Measurements from ENCODE around the gene TSKS. TPM values are rescaled to one million over a fixed set of nuclear protein-coding genes. Genes with fewer than 3 reads are reported as not detected.

The TSKS gene
- total RNA-seq, 1 donor from 2014 or later: not detected

DNA sequence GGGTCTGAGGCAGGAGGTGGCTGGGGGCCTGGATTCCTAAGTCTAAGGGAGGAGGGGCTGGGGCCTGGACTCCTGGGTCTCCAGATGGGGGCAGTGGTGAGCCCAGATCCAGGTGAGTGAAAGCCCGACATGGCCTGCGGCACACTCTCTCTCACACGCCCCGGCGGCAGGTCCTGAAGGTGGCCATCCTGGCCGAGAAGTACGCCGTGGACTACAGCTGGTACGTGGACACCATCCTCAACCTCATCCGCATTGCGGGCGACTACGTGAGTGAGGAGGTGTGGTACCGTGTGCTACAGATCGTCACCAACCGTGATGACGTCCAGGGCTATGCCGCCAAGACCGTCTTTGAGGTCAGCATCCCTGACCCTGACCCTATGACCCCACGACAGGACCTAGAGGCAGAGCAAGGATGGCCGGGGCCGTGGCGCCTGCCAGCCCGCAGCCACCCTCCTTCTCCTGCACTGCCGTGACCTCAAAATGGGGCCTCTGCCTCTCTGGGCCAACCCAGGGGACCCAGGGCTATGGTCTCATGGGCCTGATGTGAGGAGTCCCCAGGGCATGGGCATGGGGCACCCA lies 36.8 kb upstream of the TSKS start:
- Mint-ChIP-seq H3K9me3 (no peaks in the 10 kb centered on the region), H3K4me3 (no peak overlapping the region), H3K27ac (no peak overlapping the region), H3K27me3 (ENCODE audit: insufficient read depth, low read depth) (peaks cover 8% of the 10 kb centered on the region), H3K36me3 (peaks cover 17% of the 10 kb centered on the region), H3K4me1 (peaks cover 8% of the 10 kb centered on the region)
- no peak for TF ChIP-seq EZH2 (IDR thresholded peaks at IDR 0.05)
- peak; percentile 48 for TF ChIP-seq CTCF (IDR thresholded peaks at IDR 0.05)
- Histone ChIP-seq H3K36me3 (no peaks in the 10 kb centered on the region), H4K20me1 (ENCODE audit: low read depth) (no peaks in the 10 kb centered on the region), H3K9me3 (ENCODE audit: low read depth) (no peaks in the 10 kb centered on the region), H3K79me2 (ENCODE audit: low read depth) (no peaks in the 10 kb centered on the region), H3K9ac (no peak overlapping the region), H3K27me3 (no peaks in the 10 kb centered on the region), H2AFZ (replicated peaks) (no peak overlapping the region), H3K27ac (no peak overlapping the region), H3K4me1 (peaks cover 10% of the 10 kb centered on the region), H3F3A (ENCODE audit: low read depth) (peaks cover 3% of the 10 kb centered on the region), H3K4me3 (no peak overlapping the region), H3K4me2 (no peak overlapping the region)
- DNase-seq (ENCODE audit: low spot score): peak; percentile 57

- no peak overlapping the region for H3K27ac ChIP-seq
- H3K36me3 Mint-ChIP-seq: peaks cover 17% of the 10 kb centered on the region
Measured at GRCh38 chr19:49799271-49799797, 36.2 kb upstream of the TSKS start.

GRCh38 chr19:49798574-49798973 lies 35.5 kb upstream of the TSKS start:
- peaks cover 8% of the 10 kb centered on the region for H3K4me1 Mint-ChIP-seq
- TF ChIP-seq CTCF (IDR thresholded peaks at IDR 0.05) (no peak), EZH2phosphoT487 (IDR thresholded peaks at IDR 0.05) (no peak), EZH2 (IDR thresholded peaks at IDR 0.05) (no peak)
- H3K36me3 Mint-ChIP-seq: peaks cover 18% of the 10 kb centered on the region

More at GRCh38 chr19:49799271-49799797, 36.2 kb upstream of the TSKS start:
- Histone ChIP-seq H3K4me3 (no peak overlapping the region), H3K9ac (no peak overlapping the region), H3K27me3 (no peaks in the 10 kb centered on the region), H4K20me1 (ENCODE audit: low read depth) (no peaks in the 10 kb centered on the region), H2AFZ (replicated peaks) (no peak overlapping the region), H3K36me3 (no peaks in the 10 kb centered on the region), H3K79me2 (ENCODE audit: low read depth) (no peaks in the 10 kb centered on the region), H3F3A (ENCODE audit: low read depth) (no peaks in the 10 kb centered on the region), H3K4me2 (no peak overlapping the region), H3K9me3 (ENCODE audit: low read depth) (no peaks in the 10 kb centered on the region), H3K4me1 (peaks cover 10% of the 10 kb centered on the region)
- no peak for DNase-seq (ENCODE audit: low spot score)
- Mint-ChIP-seq H3K9me3 (no peaks in the 10 kb centered on the region), H3K4me1 (peaks cover 8% of the 10 kb centered on the region), H3K27me3 (ENCODE audit: insufficient read depth, low read depth) (peaks cover 8% of the 10 kb centered on the region), H3K27ac (no peak overlapping the region), H3K4me3 (peak overlapping the region; percentile 27)
- TF ChIP-seq EZH2 (IDR thresholded peaks at IDR 0.05) (no peak), EZH2phosphoT487 (IDR thresholded peaks at IDR 0.05) (no peak), CTCF (IDR thresholded peaks at IDR 0.05) (no peak)

More at GRCh38 chr19:49798574-49798973, 35.5 kb upstream of the TSKS start:
- H3K4me1 ChIP-seq: peaks cover 10% of the 10 kb centered on the region
- H2AFZ ChIP-seq (replicated peaks): no peak overlapping the region
- no peak overlapping the region for H3K4me2 ChIP-seq
- Mint-ChIP-seq H3K4me3 (no peak overlapping the region), H3K9me3 (no peaks in the 10 kb centered on the region), H3K27ac (no peak overlapping the region), H3K27me3 (ENCODE audit: insufficient read depth, low read depth) (peaks cover 8% of the 10 kb centered on the region)
- no peak overlapping the region for H3K4me3 ChIP-seq
- H3K9ac ChIP-seq: no peak overlapping the region
- no peak for DNase-seq (ENCODE audit: low spot score)
- H3F3A ChIP-seq (ENCODE audit: low read depth): no peaks in the 10 kb centered on the region
- H3K27ac ChIP-seq: no peak overlapping the region
- no peaks in the 10 kb centered on the region for H3K79me2 ChIP-seq (ENCODE audit: low read depth)
- H4K20me1 ChIP-seq (ENCODE audit: low read depth): no peaks in the 10 kb centered on the region
- no peaks in the 10 kb centered on the region for H3K27me3 ChIP-seq
- no peaks in the 10 kb centered on the region for H3K9me3 ChIP-seq (ENCODE audit: low read depth)
- no peaks in the 10 kb centered on the region for H3K36me3 ChIP-seq
